ENCODE data around the gene OGN. TPM values are rescaled to one million over a fixed set of nuclear protein-coding genes. Genes with fewer than 3 reads are reported as not detected.
A peak's percentile ranks its signal among the peaks of the same experiment; 100 is the strongest.

Gene OGN
- total and polyA plus RNA-seq, 10 of the 15 experiments (the other 5 are each of a cell fraction or from before 2014, with no cell fraction given): 0.04 to 2.5 (median 0.15) TPM; not detected in 4

DNA sequence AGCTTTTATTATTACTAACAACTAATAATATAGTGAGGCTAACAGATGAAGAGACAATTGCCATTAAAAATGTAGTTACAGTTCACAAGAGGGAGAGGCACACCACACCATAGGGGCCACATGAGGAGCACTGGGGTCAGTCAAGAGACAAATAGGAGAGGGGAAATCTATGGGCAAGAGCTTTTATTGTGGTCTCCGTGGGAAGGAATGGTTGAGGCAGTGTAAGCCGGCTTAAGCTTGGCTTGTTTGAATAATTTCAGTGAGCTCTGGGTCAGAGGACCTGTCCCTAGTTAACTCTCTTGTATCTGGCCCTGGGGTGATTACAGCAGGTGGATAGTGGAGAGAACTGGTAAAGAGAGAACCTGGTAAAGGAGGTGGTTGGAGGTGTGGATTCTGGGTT is 35.3 kb downstream of the OGN start:
- Histone ChIP-seq H3K4me2 (ENCODE audit: control insufficient read depth, insufficient read depth) (no peak overlapping the region), H3K27ac (ENCODE audit: control insufficient read depth, insufficient read depth) (no peak overlapping the region), H3K36me3 (ENCODE audit: control insufficient read depth in 2 of 2, insufficient read depth in 2 of 2, low read length in 1 of 2) (no peaks in the 10 kb centered on the region; a peak in 2 of 4 replicates), H3K9ac (ENCODE audit: control insufficient read depth, insufficient read depth, low read length) (no peak overlapping the region), H3K9me3 (replicated peaks; ENCODE audit: control insufficient read depth, insufficient read depth, low read length) (no peaks in the 10 kb centered on the region; the same call in 2 of the 3 replicates), H3K4me1 (ENCODE audit: control insufficient read depth, insufficient read depth, low read length) (no peaks in the 10 kb centered on the region), H4K20me1 (ENCODE audit: control insufficient read depth, insufficient read depth) (no peaks in the 10 kb centered on the region), H3K4me3 (no peak overlapping the region), H3K79me2 (ENCODE audit: control insufficient read depth, insufficient read depth, low read length) (no peaks in the 10 kb centered on the region), H3K27me3 (replicated peaks in 1 of 2; ENCODE audit: control insufficient read depth in 2 of 2, insufficient read depth in 2 of 2, low read length in 1 of 2) (no peaks in the 10 kb centered on the region), H2AFZ (ENCODE audit: control insufficient read depth, low read depth, low read length) (no peak overlapping the region)
- TF ChIP-seq TBL1XR1 (IDR thresholded peaks at IDR 0.05; ENCODE audit: low read depth, low read length): no peak
- in situ Hi-C loops (cut with MboI): no loop called here
- POLR2A ChIA-PET: no interaction called here
- intact Hi-C loops (cut with micrococcal nuclease; ENCODE audit: unreplicated experiment): no loop called here
- RAD21 ChIA-PET (ENCODE audit: unreplicated experiment): no interaction called here
- no peak for ATAC-seq
- CTCF ChIA-PET: no interaction called here
- SMC1A ChIA-PET (ENCODE audit: uncharacterized antibody, unreplicated experiment): interaction anchor here (1.3 kb wide), 1 partner anchor 36 kb away, joined by 3 read pairs; no protein-coding TSS in a partner anchor
- no peak for FAIRE-seq
- no peak for DNase-seq (ENCODE audit: low read depth, low spot score)
- 64% methylated on average over 2 of the region's 2 CpGs for WGBS (ENCODE audit: insufficient coverage, insufficient replicate concordance, low lambda C conversion rate, missing lambda C conversion rate)
- BruUV-seq (replicated peaks): no TSS peak

DNA sequence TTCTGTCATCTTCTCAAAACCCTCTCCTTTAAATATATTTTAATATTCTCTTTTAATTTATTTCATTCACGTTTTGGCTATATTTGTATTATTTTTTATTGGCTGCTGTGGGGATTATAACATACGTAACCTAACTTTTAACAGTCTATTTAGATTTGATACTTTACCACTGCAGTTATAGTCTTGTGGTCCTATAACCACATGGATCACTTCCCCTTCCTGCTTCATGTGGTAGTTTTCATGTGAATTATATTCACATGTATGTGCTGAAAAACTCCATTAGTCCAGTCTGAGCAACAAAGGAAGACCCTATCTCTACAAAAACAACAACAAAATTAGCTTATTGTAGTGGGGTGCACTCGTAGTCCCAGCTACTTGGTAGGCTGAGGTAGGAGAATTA is 44.3 kb downstream of the OGN start:
- Histone ChIP-seq H3K27me3 (replicated peaks in 1 of 2; ENCODE audit: control insufficient read depth in 2 of 2, insufficient read depth in 2 of 2, low read length in 1 of 2) (no peaks in the 10 kb centered on the region), H3K4me2 (ENCODE audit: control insufficient read depth, insufficient read depth) (no peak overlapping the region), H2AFZ (ENCODE audit: control insufficient read depth, low read depth, low read length) (peak overlapping the region; percentile 30), H3K9ac (ENCODE audit: control insufficient read depth, insufficient read depth, low read length) (no peak overlapping the region), H3K27ac (ENCODE audit: control insufficient read depth, insufficient read depth) (no peak overlapping the region), H3K4me1 (ENCODE audit: control insufficient read depth, insufficient read depth, low read length) (no peaks in the 10 kb centered on the region), H4K20me1 (ENCODE audit: control insufficient read depth, insufficient read depth) (no peaks in the 10 kb centered on the region), H3K36me3 (ENCODE audit: control insufficient read depth in 2 of 2, insufficient read depth in 2 of 2, low read length in 1 of 2) (no peaks in the 10 kb centered on the region), H3K4me3 (no peak overlapping the region), H3K79me2 (ENCODE audit: control insufficient read depth, insufficient read depth, low read length) (no peaks in the 10 kb centered on the region), H3K9me3 (replicated peaks; ENCODE audit: control insufficient read depth, insufficient read depth, low read length) (no peaks in the 10 kb centered on the region; the same call in 1 of the 3 replicates)
- DNase-seq (ENCODE audit: low read depth, low spot score): no peak
- peak; percentile 66 for ATAC-seq
- ChIA-PET POLR2A (no interaction called here), RAD21 (ENCODE audit: unreplicated experiment) (no interaction called here), CTCF (interaction anchor here (1.1 to 1.9 kb wide), 2 partner anchors 32 to 220 kb away, joined by 3 to 4 read pairs; no protein-coding TSS in a partner anchor), SMC1A (ENCODE audit: uncharacterized antibody, unreplicated experiment) (interaction anchor here (1.4 kb wide), 1 partner anchor 32 kb away, joined by 7 read pairs; no protein-coding TSS in a partner anchor)
- 71% methylated on average over 3 of the region's 3 CpGs for WGBS (ENCODE audit: insufficient coverage, insufficient replicate concordance, low lambda C conversion rate, missing lambda C conversion rate)
- BruUV-seq (replicated peaks): no TSS peak
- no peak for FAIRE-seq
- intact Hi-C loops (cut with micrococcal nuclease; ENCODE audit: unreplicated experiment): no loop called here
- in situ Hi-C loops (cut with MboI): no loop called here
- TF ChIP-seq SPI1 (IDR thresholded peaks at IDR 0.05; ENCODE audit: borderline replicate concordance, insufficient read depth, low read depth, low read length) (peak; percentile 89), CHD2 (IDR thresholded peaks at IDR 0.05; ENCODE audit: borderline replicate concordance, low read depth, low read length) (no peak), ZBED1 (IDR thresholded peaks at IDR 0.05; ENCODE audit: borderline replicate concordance) (no peak), RUNX3 (IDR thresholded peaks at IDR 0.05; ENCODE audit: low read length) (peak; percentile 82), TCF3 (IDR thresholded peaks at IDR 0.05; ENCODE audit: borderline replicate concordance, insufficient read depth, low read depth, low read length) (no peak), RB1 (IDR thresholded peaks at IDR 0.05; ENCODE audit: borderline replicate concordance) (no peak), BRCA1 (IDR thresholded peaks at IDR 0.05; ENCODE audit: low read depth, low read length) (no peak), EZH2 (IDR thresholded peaks at IDR 0.05; ENCODE audit: borderline replicate concordance, control insufficient read depth, low read depth, low read length) (no peak), NR2C1 (IDR thresholded peaks at IDR 0.05) (no peak), DPF2 (IDR thresholded peaks at IDR 0.05) (peak; percentile 38; the same call in 1 of the 2 replicates)
- TF ChIP-seq, protein P1, sequence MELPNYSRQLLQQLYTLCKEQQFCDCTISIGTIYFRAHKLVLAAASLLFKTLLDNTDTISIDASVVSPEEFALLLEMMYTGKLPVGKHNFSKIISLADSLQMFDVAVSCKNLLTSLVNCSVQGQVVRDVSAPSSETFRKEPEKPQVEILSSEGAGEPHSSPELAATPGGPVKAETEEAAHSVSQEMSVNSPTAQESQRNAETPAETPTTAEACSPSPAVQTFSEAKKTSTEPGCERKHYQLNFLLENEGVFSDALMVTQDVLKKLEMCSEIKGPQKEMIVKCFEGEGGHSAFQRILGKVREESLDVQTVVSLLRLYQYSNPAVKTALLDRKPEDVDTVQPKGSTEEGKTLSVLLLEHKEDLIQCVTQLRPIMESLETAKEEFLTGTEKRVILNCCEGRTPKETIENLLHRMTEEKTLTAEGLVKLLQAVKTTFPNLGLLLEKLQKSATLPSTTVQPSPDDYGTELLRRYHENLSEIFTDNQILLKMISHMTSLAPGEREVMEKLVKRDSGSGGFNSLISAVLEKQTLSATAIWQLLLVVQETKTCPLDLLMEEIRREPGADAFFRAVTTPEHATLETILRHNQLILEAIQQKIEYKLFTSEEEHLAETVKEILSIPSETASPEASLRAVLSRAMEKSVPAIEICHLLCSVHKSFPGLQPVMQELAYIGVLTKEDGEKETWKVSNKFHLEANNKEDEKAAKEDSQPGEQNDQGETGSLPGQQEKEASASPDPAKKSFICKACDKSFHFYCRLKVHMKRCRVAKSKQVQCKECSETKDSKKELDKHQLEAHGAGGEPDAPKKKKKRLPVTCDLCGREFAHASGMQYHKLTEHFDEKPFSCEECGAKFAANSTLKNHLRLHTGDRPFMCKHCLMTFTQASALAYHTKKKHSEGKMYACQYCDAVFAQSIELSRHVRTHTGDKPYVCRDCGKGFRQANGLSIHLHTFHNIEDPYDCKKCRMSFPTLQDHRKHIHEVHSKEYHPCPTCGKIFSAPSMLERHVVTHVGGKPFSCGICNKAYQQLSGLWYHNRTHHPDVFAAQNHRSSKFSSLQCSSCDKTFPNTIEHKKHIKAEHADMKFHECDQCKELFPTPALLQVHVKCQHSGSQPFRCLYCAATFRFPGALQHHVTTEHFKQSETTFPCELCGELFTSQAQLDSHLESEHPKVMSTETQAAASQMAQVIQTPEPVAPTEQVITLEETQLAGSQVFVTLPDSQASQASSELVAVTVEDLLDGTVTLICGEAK (IDR thresholded peaks at IDR 0.05; ENCODE audit: borderline replicate concordance): no peak
- TF ChIP-seq, protein P2, sequence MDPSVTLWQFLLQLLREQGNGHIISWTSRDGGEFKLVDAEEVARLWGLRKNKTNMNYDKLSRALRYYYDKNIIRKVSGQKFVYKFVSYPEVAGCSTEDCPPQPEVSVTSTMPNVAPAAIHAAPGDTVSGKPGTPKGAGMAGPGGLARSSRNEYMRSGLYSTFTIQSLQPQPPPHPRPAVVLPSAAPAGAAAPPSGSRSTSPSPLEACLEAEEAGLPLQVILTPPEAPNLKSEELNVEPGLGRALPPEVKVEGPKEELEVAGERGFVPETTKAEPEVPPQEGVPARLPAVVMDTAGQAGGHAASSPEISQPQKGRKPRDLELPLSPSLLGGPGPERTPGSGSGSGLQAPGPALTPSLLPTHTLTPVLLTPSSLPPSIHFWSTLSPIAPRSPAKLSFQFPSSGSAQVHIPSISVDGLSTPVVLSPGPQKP (IDR thresholded peaks at IDR 0.05; ENCODE audit: low read depth, low read length): no peak

Data from GM12878 (cell line).